MM.1S (cell line): ENCODE data around the gene SPATA17.

Experiments
- DNase-seq: peaks from one replicate; pipeline ENCODE4 v3.0.0-alpha.2; 2015
- H2AFZ ChIP-seq: fragments of 300-600 bp; sonication (generic); 2 replicates; pipeline ENCODE4 v1.6.0; 2016; ENCODE audit warnings: antibody characterized with exemption, low read length
- H3F3A ChIP-seq: fragments of 300-600 bp; sonication (generic); 2 replicates; pipeline ENCODE4 v1.6.1; 2016; ENCODE audit warnings: mild to moderate bottlenecking, antibody characterized with exemption, low read length, moderate library complexity, mixed read lengths; ENCODE audit not compliant: insufficient read depth
- H3K27ac ChIP-seq: fragments of 300-600 bp; sonication (generic); 2 replicates; pipeline ENCODE4 v1.5.1; 2016; ENCODE audit warnings: mild to moderate bottlenecking, low read length
- H3K27me3 ChIP-seq: fragments of 300-600 bp; sonication (generic); replicated peaks from 2 replicates; pipeline ENCODE4 v1.6.0; 2016; ENCODE audit warnings: low read length; ENCODE audit not compliant: insufficient read depth
- H3K36me3 ChIP-seq: fragments of 300-600 bp; sonication (generic); replicated peaks from 2 replicates; pipeline ENCODE4 v1.6.1; 2016; ENCODE audit warnings: mild to moderate bottlenecking, low read length, mixed read lengths; ENCODE audit not compliant: insufficient read depth
- H3K4me1 ChIP-seq: fragments of 300-600 bp; sonication (generic); 2 replicates; pipeline ENCODE4 v1.6.1; 2016; ENCODE audit warnings: low read length, mixed read lengths
- H3K4me2 ChIP-seq: fragments of 300-600 bp; sonication (generic); 2 replicates; pipeline ENCODE4 v1.6.0; 2016; ENCODE audit warnings: low read depth, low read length
- H3K4me3 ChIP-seq: fragments of 300-600 bp; sonication (generic); 2 replicates; pipeline ENCODE4 v1.5.1; 2016; ENCODE audit warnings: low read length, mixed read lengths
- H3K79me2 ChIP-seq: fragments of 300-600 bp; sonication (generic); 2 replicates; pipeline ENCODE4 v1.6.1; 2016; ENCODE audit warnings: mixed run types, low read length, mixed read lengths
- H3K9ac ChIP-seq: fragments of 300-600 bp; sonication (generic); 2 replicates; pipeline ENCODE4 v1.6.1; 2016; ENCODE audit warnings: low read length, mixed read lengths
- H3K9me2 ChIP-seq: fragments of 300-600 bp; sonication (generic); replicated peaks from 2 replicates; pipeline ENCODE4 v1.6.1; 2016; ENCODE audit warnings: mild to moderate bottlenecking, low read length, mixed read lengths; ENCODE audit not compliant: insufficient read depth
- H3K9me3 ChIP-seq: fragments of 300-600 bp; sonication (generic); replicated peaks from 2 replicates; pipeline ENCODE4 v1.6.1; 2016; ENCODE audit warnings: mild to moderate bottlenecking, low read length, mixed read lengths; ENCODE audit not compliant: insufficient read depth
- H4K20me1 ChIP-seq: fragments of 300-600 bp; sonication (generic); 2 replicates; pipeline ENCODE4 v1.6.1; 2016; ENCODE audit warnings: mild to moderate bottlenecking, low read length, moderate library complexity, mixed read lengths; ENCODE audit not compliant: insufficient read depth
- CTCF ChIP-seq: fragments of 300-600 bp; sonication (generic); IDR thresholded peaks from 2 replicates; pipeline ENCODE4 v1.5.1; 2016; ENCODE audit warnings: antibody characterized with exemption, low read length, mixed read lengths
- EZH2 ChIP-seq: fragments of 300-600 bp; sonication (generic); optimal IDR thresholded peaks from 2 replicates; pipeline ENCODE3; 2017; ENCODE audit warnings: low read depth, mild to moderate bottlenecking, antibody characterized with exemption, low read length, mixed read lengths
- EZH2phosphoT487 ChIP-seq: fragments of 300-600 bp; sonication (generic); IDR thresholded peaks from 2 replicates; pipeline ENCODE4 v1.6.1; 2018; ENCODE audit warnings: antibody characterized with exemption, low read length

Gene SPATA17

GRCh38 chr1:217813031-217813430 lies 181.9 kb downstream of the SPATA17 start:
- H3K4me2 ChIP-seq = no peak overlapping the region
- no peaks in the 10 kb centered on the region for H3K79me2 ChIP-seq
- H4K20me1 ChIP-seq = no peaks in the 10 kb centered on the region
- no peaks in the 10 kb centered on the region for H3K4me1 ChIP-seq
- H3K27me3 ChIP-seq = no peaks in the 10 kb centered on the region
- H3K9me2 ChIP-seq = no peaks in the 10 kb centered on the region
- no peak overlapping the region for H3K4me3 ChIP-seq
- no peak for DNase-seq
- H3K36me3 ChIP-seq = no peaks in the 10 kb centered on the region
- no peak overlapping the region for H3K27ac ChIP-seq
- no peaks in the 10 kb centered on the region for H3F3A ChIP-seq
- TF ChIP-seq EZH2phosphoT487 (no peak), CTCF (no peak), EZH2 (no peak)
- no peak overlapping the region for H2AFZ ChIP-seq
- H3K9me3 ChIP-seq = no peaks in the 10 kb centered on the region
- no peak overlapping the region for H3K9ac ChIP-seq

GRCh38 chr1:217837691-217838090 lies 206.5 kb downstream of the SPATA17 start:
- Histone ChIP-seq H3K4me1 (no peaks in the 10 kb centered on the region), H2AFZ (no peak overlapping the region), H3K4me2 (no peak overlapping the region), H3F3A (no peaks in the 10 kb centered on the region), H3K27ac (no peak overlapping the region), H3K36me3 (no peaks in the 10 kb centered on the region), H3K9me3 (no peaks in the 10 kb centered on the region), H3K79me2 (no peaks in the 10 kb centered on the region), H3K4me3 (no peak overlapping the region), H4K20me1 (no peaks in the 10 kb centered on the region), H3K27me3 (no peaks in the 10 kb centered on the region), H3K9ac (no peak overlapping the region), H3K9me2 (no peaks in the 10 kb centered on the region)
- DNase-seq = no peak
- TF ChIP-seq EZH2phosphoT487 (no peak), CTCF (no peak), EZH2 (no peak)

GRCh38 chr1:217839161-217839560 lies 208.0 kb downstream of the SPATA17 start:
- Histone ChIP-seq H3F3A (no peaks in the 10 kb centered on the region), H3K4me3 (no peak overlapping the region), H3K4me1 (no peaks in the 10 kb centered on the region), H3K9me2 (no peaks in the 10 kb centered on the region), H3K27ac (no peak overlapping the region), H3K79me2 (no peaks in the 10 kb centered on the region), H3K27me3 (no peaks in the 10 kb centered on the region), H3K36me3 (no peaks in the 10 kb centered on the region), H2AFZ (no peak overlapping the region), H3K9me3 (no peaks in the 10 kb centered on the region), H3K9ac (no peak overlapping the region), H3K4me2 (no peak overlapping the region), H4K20me1 (no peaks in the 10 kb centered on the region)
- TF ChIP-seq EZH2 (no peak), EZH2phosphoT487 (no peak), CTCF (no peak)
- no peak for DNase-seq
